Measurements from ENCODE around the gene CYSRT1.

Gene CYSRT1

GRCh38 chr9:137211532-137211931, 13.4 kb upstream of the CYSRT1 start:
- H3K79me1 ChIP-seq (ENCODE audit: low read length) = no peaks in the 10 kb centered on the region
- no peak overlapping the region for H2AFZ ChIP-seq (ENCODE audit: insufficient read depth, low read length, poor library complexity)
- H3K4ac ChIP-seq (ENCODE audit: low read depth, low read length) = no peak overlapping the region
- H3K14ac ChIP-seq (ENCODE audit: low read length) = no peak overlapping the region
- no peak overlapping the region for H3K27ac ChIP-seq (ENCODE audit: low read depth, low read length)
- H2BK120ac ChIP-seq (ENCODE audit: insufficient read depth, low read length, poor library complexity) = no peak overlapping the region
- no peak overlapping the region for H2AK5ac ChIP-seq (ENCODE audit: low read length)
- no peak overlapping the region for H3K18ac ChIP-seq (ENCODE audit: low read length)
- no peak overlapping the region for H3K4me3 ChIP-seq (ENCODE audit: low read depth, low read length)
- no peak overlapping the region for H3K4me2 ChIP-seq (ENCODE audit: low read length)
- no peak overlapping the region for H3K9ac ChIP-seq (ENCODE audit: low read length)
- H3K9me3 ChIP-seq (ENCODE audit: insufficient read depth, low read depth, low read length) = no peaks in the 10 kb centered on the region
- no peak overlapping the region for H4K12ac ChIP-seq (ENCODE audit: low read depth, low read length)
- DNase-seq = no peak
- peaks cover under 1 to 2% of the 10 kb centered on the region in 2 experiments for H3K4me1 ChIP-seq (ENCODE audit: control insufficient read depth in 1 of 2, insufficient read depth in 2 of 2, low read length in 2 of 2)
- H3K27me3 ChIP-seq (ENCODE audit: insufficient read depth, low read length) = no peaks in the 10 kb centered on the region
- no peak overlapping the region for H4K91ac ChIP-seq (ENCODE audit: low read depth, low read length)
- no peak overlapping the region for H3K23ac ChIP-seq (ENCODE audit: low read length)
- H4K8ac ChIP-seq (ENCODE audit: low read depth, low read length) = no peak overlapping the region
- peaks cover 55 to 68% of the 10 kb centered on the region in 2 experiments for H3K36me3 ChIP-seq (ENCODE audit: control insufficient read depth in 1 of 2, insufficient read depth in 2 of 2, low read length in 2 of 2)
- H2BK12ac ChIP-seq (ENCODE audit: low read length) = no peak overlapping the region
- peaks cover under 1% of the 10 kb centered on the region for H3K79me2 ChIP-seq (ENCODE audit: control insufficient read depth, insufficient read depth, low read length, poor library complexity)
- H2BK5ac ChIP-seq (ENCODE audit: low read depth, low read length, poor library complexity) = no peak overlapping the region
- no CpG with 5 or more reads among the region's 13 CpGs for WGBS (ENCODE audit: extremely low coverage, insufficient coverage, insufficient read length)

- no peak overlapping the region for H2AFZ ChIP-seq (ENCODE audit: insufficient read depth, low read length, poor library complexity)
- no peaks in the 10 kb centered on the region for H3K9me3 ChIP-seq (ENCODE audit: insufficient read depth, low read depth, low read length)
- H3K27ac ChIP-seq (ENCODE audit: low read depth, low read length) = no peak overlapping the region
- WGBS (ENCODE audit: extremely low coverage, insufficient coverage, insufficient read length) = no CpG with 5 or more reads among the region's 21 CpGs
- H2AK5ac ChIP-seq (ENCODE audit: low read length) = no peak overlapping the region
- H3K23ac ChIP-seq (ENCODE audit: low read length) = no peak overlapping the region
- no peak overlapping the region for H3K9ac ChIP-seq (ENCODE audit: low read length)
- H3K4me1 ChIP-seq (ENCODE audit: control insufficient read depth in 1 of 2, insufficient read depth in 2 of 2, low read length in 2 of 2) = peaks cover 6% of the 10 kb centered on the region in 2 experiments
- no peak overlapping the region for H2BK5ac ChIP-seq (ENCODE audit: low read depth, low read length, poor library complexity)
- H4K8ac ChIP-seq (ENCODE audit: low read depth, low read length) = no peak overlapping the region
- no peak overlapping the region for H3K4me2 ChIP-seq (ENCODE audit: low read length)
- H3K27me3 ChIP-seq (ENCODE audit: insufficient read depth, low read length) = no peaks in the 10 kb centered on the region
- H3K18ac ChIP-seq (ENCODE audit: low read length) = no peak overlapping the region
- H3K4ac ChIP-seq (ENCODE audit: low read depth, low read length) = no peak overlapping the region
- peaks cover 59 to 66% of the 10 kb centered on the region in 2 experiments for H3K36me3 ChIP-seq (ENCODE audit: control insufficient read depth in 1 of 2, insufficient read depth in 2 of 2, low read length in 2 of 2)
- no peak overlapping the region for H4K91ac ChIP-seq (ENCODE audit: low read depth, low read length)
- no peak overlapping the region for H4K12ac ChIP-seq (ENCODE audit: low read depth, low read length)
- no peaks in the 10 kb centered on the region for H3K79me2 ChIP-seq (ENCODE audit: control insufficient read depth, insufficient read depth, low read length, poor library complexity)
- no peak overlapping the region for H3K14ac ChIP-seq (ENCODE audit: low read length)
- no peak for DNase-seq
- H2BK12ac ChIP-seq (ENCODE audit: low read length) = no peak overlapping the region
- H3K4me3 ChIP-seq (ENCODE audit: low read depth, low read length) = no peak overlapping the region
- no peak overlapping the region for H2BK120ac ChIP-seq (ENCODE audit: insufficient read depth, low read length, poor library complexity)
- H3K79me1 ChIP-seq (ENCODE audit: low read length) = no peaks in the 10 kb centered on the region
Measured at GRCh38 chr9:137212520-137212919, 12.5 kb upstream of the CYSRT1 start.

GRCh38 chr9:137213160-137214060, 11.6 kb upstream of the CYSRT1 start:
- H2AFZ ChIP-seq (ENCODE audit: insufficient read depth, low read length, poor library complexity) = no peak overlapping the region
- H2AK5ac ChIP-seq (ENCODE audit: low read length) = no peak overlapping the region
- H3K23ac ChIP-seq (ENCODE audit: low read length) = no peak overlapping the region
- no peak overlapping the region for H3K4me2 ChIP-seq (ENCODE audit: low read length)
- no peaks in the 10 kb centered on the region for H3K27me3 ChIP-seq (ENCODE audit: insufficient read depth, low read length)
- no peak overlapping the region for H4K8ac ChIP-seq (ENCODE audit: low read depth, low read length)
- no peak overlapping the region for H2BK120ac ChIP-seq (ENCODE audit: insufficient read depth, low read length, poor library complexity)
- no peak overlapping the region for H3K14ac ChIP-seq (ENCODE audit: low read length)
- H2BK12ac ChIP-seq (ENCODE audit: low read length) = no peak overlapping the region
- H3K79me2 ChIP-seq (ENCODE audit: control insufficient read depth, insufficient read depth, low read length, poor library complexity) = no peaks in the 10 kb centered on the region
- DNase-seq = no peak
- no peak overlapping the region for H2BK5ac ChIP-seq (ENCODE audit: low read depth, low read length, poor library complexity)
- H3K4me1 ChIP-seq (ENCODE audit: control insufficient read depth in 1 of 2, insufficient read depth in 2 of 2, low read length in 2 of 2) = peaks cover 6 to 9% of the 10 kb centered on the region in 2 experiments
- H3K9ac ChIP-seq (ENCODE audit: low read length) = no peak overlapping the region
- no peak overlapping the region for H3K27ac ChIP-seq (ENCODE audit: low read depth, low read length)
- no peak overlapping the region for H4K12ac ChIP-seq (ENCODE audit: low read depth, low read length)
- no peak overlapping the region for H3K4ac ChIP-seq (ENCODE audit: low read depth, low read length)
- H3K4me3 ChIP-seq (ENCODE audit: low read depth, low read length) = no peak overlapping the region
- H4K91ac ChIP-seq (ENCODE audit: low read depth, low read length) = no peak overlapping the region
- no peaks in the 10 kb centered on the region for H3K9me3 ChIP-seq (ENCODE audit: insufficient read depth, low read depth, low read length)
- H3K36me3 ChIP-seq (ENCODE audit: control insufficient read depth in 1 of 2, insufficient read depth in 2 of 2, low read length in 2 of 2) = peaks cover 61 to 65% of the 10 kb centered on the region in 2 experiments
- no peaks in the 10 kb centered on the region for H3K79me1 ChIP-seq (ENCODE audit: low read length)
- no CpG with 5 or more reads among the region's 49 CpGs for WGBS (ENCODE audit: extremely low coverage, insufficient coverage, insufficient read length)
- H3K18ac ChIP-seq (ENCODE audit: low read length) = no peak overlapping the region

- H3K14ac ChIP-seq (ENCODE audit: low read length) = no peak overlapping the region
- no peaks in the 10 kb centered on the region for H3K9me3 ChIP-seq (ENCODE audit: insufficient read depth, low read depth, low read length)
- H3K4me2 ChIP-seq (ENCODE audit: low read length) = no peak overlapping the region
- no peak overlapping the region for H2AK5ac ChIP-seq (ENCODE audit: low read length)
- WGBS (ENCODE audit: extremely low coverage, insufficient coverage, insufficient read length) = no CpG with 5 or more reads among the region's 19 CpGs
- H4K91ac ChIP-seq (ENCODE audit: low read depth, low read length) = no peak overlapping the region
- no peak overlapping the region for H4K8ac ChIP-seq (ENCODE audit: low read depth, low read length)
- H3K4me1 ChIP-seq (ENCODE audit: control insufficient read depth in 1 of 2, insufficient read depth in 2 of 2, low read length in 2 of 2) = peaks cover 10 to 11% of the 10 kb centered on the region in 2 experiments
- no peak for DNase-seq
- no peak overlapping the region for H2AFZ ChIP-seq (ENCODE audit: insufficient read depth, low read length, poor library complexity)
- H3K23ac ChIP-seq (ENCODE audit: low read length) = no peak overlapping the region
- no peak overlapping the region for H3K4ac ChIP-seq (ENCODE audit: low read depth, low read length)
- no peaks in the 10 kb centered on the region for H3K79me2 ChIP-seq (ENCODE audit: control insufficient read depth, insufficient read depth, low read length, poor library complexity)
- no peaks in the 10 kb centered on the region for H3K79me1 ChIP-seq (ENCODE audit: low read length)
- H2BK120ac ChIP-seq (ENCODE audit: insufficient read depth, low read length, poor library complexity) = no peak overlapping the region
- no peak overlapping the region for H3K18ac ChIP-seq (ENCODE audit: low read length)
- no peak overlapping the region for H2BK12ac ChIP-seq (ENCODE audit: low read length)
- H3K9ac ChIP-seq (ENCODE audit: low read length) = no peak overlapping the region
- no peak overlapping the region for H3K27ac ChIP-seq (ENCODE audit: low read depth, low read length)
- H3K36me3 ChIP-seq (ENCODE audit: control insufficient read depth in 1 of 2, insufficient read depth in 2 of 2, low read length in 2 of 2) = peaks cover 55 to 61% of the 10 kb centered on the region in 2 experiments
- H4K12ac ChIP-seq (ENCODE audit: low read depth, low read length) = no peak overlapping the region
- no peak overlapping the region for H3K4me3 ChIP-seq (ENCODE audit: low read depth, low read length)
- H2BK5ac ChIP-seq (ENCODE audit: low read depth, low read length, poor library complexity) = no peak overlapping the region
- H3K27me3 ChIP-seq (ENCODE audit: insufficient read depth, low read length) = no peaks in the 10 kb centered on the region
Measured at GRCh38 chr9:137214620-137215019, 10.4 kb upstream of the CYSRT1 start.
